ENCODE measurements around the gene GLIPR2. TPM values are rescaled to one million over a fixed set of nuclear protein-coding genes. Genes with fewer than 3 reads are reported as not detected.
A peak's percentile ranks its signal among the peaks of the same experiment; 100 is the strongest.

The GLIPR2 gene
- polyA plus RNA-seq, 1 experiment: 115 TPM

- DNase-seq (ENCODE audit: low read depth, low spot score): no peak
- POLR2A ChIA-PET: interaction anchor here (0.6 to 2.5 kb wide), 2 partner anchors 9 to 71 kb away, joined by 5 to 14 read pairs; no protein-coding TSS in a partner anchor
- Histone ChIP-seq H3K9me3 (ENCODE audit: control insufficient read depth, insufficient read depth, low read length) (no peaks in the 10 kb centered on the region), H3K27ac (ENCODE audit: low read depth, low read length) (no peak overlapping the region), H3K4me3 (ENCODE audit: low read depth, low read length) (no peak overlapping the region), H3K27me3 (ENCODE audit: control insufficient read depth, insufficient read depth, low read length) (no peaks in the 10 kb centered on the region)
- CTCF ChIA-PET: interaction anchor here (0.6 to 1.2 kb wide), 5 partner anchors 9 to 147 kb away, joined by 3 to 7 read pairs (median 3); no protein-coding TSS in a partner anchor
- TF ChIP-seq, protein P1, sequence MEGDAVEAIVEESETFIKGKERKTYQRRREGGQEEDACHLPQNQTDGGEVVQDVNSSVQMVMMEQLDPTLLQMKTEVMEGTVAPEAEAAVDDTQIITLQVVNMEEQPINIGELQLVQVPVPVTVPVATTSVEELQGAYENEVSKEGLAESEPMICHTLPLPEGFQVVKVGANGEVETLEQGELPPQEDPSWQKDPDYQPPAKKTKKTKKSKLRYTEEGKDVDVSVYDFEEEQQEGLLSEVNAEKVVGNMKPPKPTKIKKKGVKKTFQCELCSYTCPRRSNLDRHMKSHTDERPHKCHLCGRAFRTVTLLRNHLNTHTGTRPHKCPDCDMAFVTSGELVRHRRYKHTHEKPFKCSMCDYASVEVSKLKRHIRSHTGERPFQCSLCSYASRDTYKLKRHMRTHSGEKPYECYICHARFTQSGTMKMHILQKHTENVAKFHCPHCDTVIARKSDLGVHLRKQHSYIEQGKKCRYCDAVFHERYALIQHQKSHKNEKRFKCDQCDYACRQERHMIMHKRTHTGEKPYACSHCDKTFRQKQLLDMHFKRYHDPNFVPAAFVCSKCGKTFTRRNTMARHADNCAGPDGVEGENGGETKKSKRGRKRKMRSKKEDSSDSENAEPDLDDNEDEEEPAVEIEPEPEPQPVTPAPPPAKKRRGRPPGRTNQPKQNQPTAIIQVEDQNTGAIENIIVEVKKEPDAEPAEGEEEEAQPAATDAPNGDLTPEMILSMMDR (IDR thresholded peaks at IDR 0.05; ENCODE audit: low read depth, low read length): no peak
Measured at GRCh38 chr9:36092509-36093215, 43.9 kb upstream of the GLIPR2 start.

- ChIA-PET POLR2A (no interaction called here), CTCF (interaction anchor here (0.6 to 0.8 kb wide), 2 partner anchors 8 to 26 kb away, joined by 3 read pairs; no protein-coding TSS in a partner anchor)
- Histone ChIP-seq H3K4me3 (ENCODE audit: low read depth, low read length) (no peak overlapping the region), H3K27ac (ENCODE audit: low read depth, low read length) (no peak overlapping the region), H3K9me3 (ENCODE audit: control insufficient read depth, insufficient read depth, low read length) (no peaks in the 10 kb centered on the region), H3K27me3 (ENCODE audit: control insufficient read depth, insufficient read depth, low read length) (no peaks in the 10 kb centered on the region)
- no peak for DNase-seq (ENCODE audit: low read depth, low spot score)
- TF ChIP-seq, protein P1 (IDR thresholded peaks at IDR 0.05; ENCODE audit: low read depth, low read length): no peak
Measured at GRCh38 chr9:36093384-36093783, 43.1 kb upstream of the GLIPR2 start.

DNA sequence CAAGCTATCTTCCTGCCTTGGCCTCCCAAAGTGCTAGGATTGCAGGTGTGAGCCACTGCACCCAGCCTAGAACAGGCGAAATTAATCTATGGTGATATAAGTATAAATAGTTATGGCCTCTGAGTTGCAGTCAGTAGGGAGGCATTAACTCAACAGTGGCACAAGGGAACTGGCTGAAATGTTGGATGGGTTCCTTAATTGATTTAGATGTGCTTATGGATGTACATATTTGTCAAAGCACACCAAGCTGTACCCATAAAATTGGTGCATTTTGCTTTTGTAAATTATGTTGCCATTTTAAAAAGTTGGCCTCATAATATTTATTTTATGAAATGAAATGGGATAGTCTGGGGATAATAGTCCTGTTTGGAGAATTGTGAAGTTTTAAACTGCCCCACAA, 36.8 kb upstream of the GLIPR2 start:
- TF ChIP-seq, protein P1 (IDR thresholded peaks at IDR 0.05; ENCODE audit: low read depth, low read length): no peak
- POLR2A ChIA-PET: interaction anchor here (0.9 to 1.5 kb wide), 2 partner anchors 60 to 63 kb away, joined by 3 to 4 read pairs; partner anchors contain the start of gene RECK
- Histone ChIP-seq H3K4me3 (ENCODE audit: low read depth, low read length) (no peak overlapping the region), H3K9me3 (ENCODE audit: control insufficient read depth, insufficient read depth, low read length) (no peaks in the 10 kb centered on the region), H3K27me3 (ENCODE audit: control insufficient read depth, insufficient read depth, low read length) (no peaks in the 10 kb centered on the region), H3K27ac (ENCODE audit: low read depth, low read length) (no peak overlapping the region)
- no peak for DNase-seq (ENCODE audit: low read depth, low spot score)
- CTCF ChIA-PET: interaction anchor here (1.2 kb wide), 1 partner anchor 147 kb away, joined by 3 read pairs; no protein-coding TSS in a partner anchor

- POLR2A ChIA-PET: interaction anchor here (0.7 to 2.7 kb wide), 5 partner anchors 48 to 64 kb away, joined by 3 to 6 read pairs (median 4); partner anchors contain the start of gene RECK
- TF ChIP-seq, protein P1 (IDR thresholded peaks at IDR 0.05; ENCODE audit: low read depth, low read length): peak; percentile 45
- no peak overlapping the region for H3K27ac ChIP-seq (ENCODE audit: low read depth, low read length)
Measured at GRCh38 chr9:36100532-36100931, 36.0 kb upstream of the GLIPR2 start.

More at GRCh38 chr9:36100532-36100931, 36.0 kb upstream of the GLIPR2 start:
- no peak for DNase-seq (ENCODE audit: low read depth, low spot score)
- CTCF ChIA-PET: interaction anchor here (0.6 to 1.7 kb wide), 6 partner anchors 61 to 156 kb away, joined by 3 to 5 read pairs (median 3); no protein-coding TSS in a partner anchor
- no peak overlapping the region for H3K4me3 ChIP-seq (ENCODE audit: low read depth, low read length)
- no peaks in the 10 kb centered on the region for H3K9me3 ChIP-seq (ENCODE audit: control insufficient read depth, insufficient read depth, low read length)
- no peaks in the 10 kb centered on the region for H3K27me3 ChIP-seq (ENCODE audit: control insufficient read depth, insufficient read depth, low read length)

Measured in AG04450 (cell line).